Muscle layer of duodenum (tissue), 2 donors: ENCODE results near the gene HAPLN2.

Source experiments
- H3K27ac ChIP-seq: one replicate; pipeline ENCODE4 v1.7.0; 2013; ENCODE audit warnings: mild to moderate bottlenecking, low read length
- H3K27me3 ChIP-seq: one replicate; pipeline ENCODE4 v1.7.0; 2013; ENCODE audit warnings: low read depth, mild to moderate bottlenecking, control low read depth, low read length
- H3K36me3 ChIP-seq, 2 donors: one replicate each; pipeline ENCODE4 v1.7.0; 2013; ENCODE audit warnings: low read length in 2 of 2, control low read depth in 1 of 2, mild to moderate bottlenecking in 1 of 2; ENCODE audit not compliant: insufficient read depth in 2 of 2, control insufficient read depth in 1 of 2
- H3K4me1 ChIP-seq, 2 donors: one replicate each; pipeline ENCODE4 v1.7.0; 2013; ENCODE audit warnings: low read length in 2 of 2, mild to moderate bottlenecking in 2 of 2, control low read depth in 1 of 2, moderate library complexity in 1 of 2; ENCODE audit not compliant: insufficient read depth in 2 of 2, control insufficient read depth in 1 of 2
- H3K4me3 ChIP-seq, 2 donors: one replicate each; pipeline ENCODE4 v1.7.0; 2013; ENCODE audit warnings: low read length in 2 of 2, low read depth in 1 of 2, mild to moderate bottlenecking in 1 of 2
- H3K9me3 ChIP-seq, 2 donors: one replicate each; pipeline ENCODE4 v1.7.0; 2013; ENCODE audit warnings: low read length in 2 of 2, control low read depth in 1 of 2, mild to moderate bottlenecking in 1 of 2; ENCODE audit not compliant: control insufficient read depth in 1 of 2
- donor health status: healthy.

Gene HAPLN2

GRCh38 chr1:156592910-156593660 lies 26.1 kb upstream of the HAPLN2 start:
- peak overlapping the region in 1 of 2 donors; percentile 74 for H3K4me3 ChIP-seq
- no peaks in the 10 kb centered on the region for H3K9me3 ChIP-seq
- H3K27ac ChIP-seq: no peak overlapping the region
- H3K4me1 ChIP-seq: peaks cover 8 to 10% of the 10 kb centered on the region in 2 donors
- peaks cover 26 to 52% of the 10 kb centered on the region in 2 donors for H3K36me3 ChIP-seq
- H3K27me3 ChIP-seq: no peaks in the 10 kb centered on the region

GRCh38 chr1:156593661-156593989 lies 25.6 kb upstream of the HAPLN2 start:
- Histone ChIP-seq H3K27ac (no peak overlapping the region), H3K27me3 (no peaks in the 10 kb centered on the region), H3K9me3 (no peaks in the 10 kb centered on the region), H3K4me1 (peaks cover 8 to 10% of the 10 kb centered on the region in 2 donors), H3K4me3 (no peak overlapping the region), H3K36me3 (peaks cover 30 to 56% of the 10 kb centered on the region in 2 donors)

- H3K36me3 ChIP-seq: peaks cover 30 to 56% of the 10 kb centered on the region in 2 donors
- peaks cover 8 to 10% of the 10 kb centered on the region in 2 donors for H3K4me1 ChIP-seq
- no peak overlapping the region for H3K4me3 ChIP-seq
- H3K9me3 ChIP-seq: no peaks in the 10 kb centered on the region
- H3K27me3 ChIP-seq: no peaks in the 10 kb centered on the region
- H3K27ac ChIP-seq: no peak overlapping the region
Measured at GRCh38 chr1:156594190-156594589, 25.0 kb upstream of the HAPLN2 start.

GRCh38 chr1:156595016-156595415 lies 24.2 kb upstream of the HAPLN2 start:
- Histone ChIP-seq H3K9me3 (no peaks in the 10 kb centered on the region), H3K27ac (no peak overlapping the region), H3K27me3 (no peaks in the 10 kb centered on the region), H3K4me3 (no peak overlapping the region), H3K4me1 (peaks cover 8 to 10% of the 10 kb centered on the region in 2 donors), H3K36me3 (peaks cover 30 to 56% of the 10 kb centered on the region in 2 donors)

- Histone ChIP-seq H3K27me3 (no peaks in the 10 kb centered on the region), H3K36me3 (peaks cover 30 to 56% of the 10 kb centered on the region in 2 donors)
Measured at GRCh38 chr1:156596426-156596825, 22.8 kb upstream of the HAPLN2 start.

GRCh38 chr1:156598125-156598524 lies 21.1 kb upstream of the HAPLN2 start:
- peaks cover 4 to 12% of the 10 kb centered on the region in 2 donors for H3K4me1 ChIP-seq
- H3K9me3 ChIP-seq: no peaks in the 10 kb centered on the region
- H3K27me3 ChIP-seq: no peaks in the 10 kb centered on the region
- H3K27ac ChIP-seq: no peak overlapping the region
- peaks cover 30 to 51% of the 10 kb centered on the region in 2 donors for H3K36me3 ChIP-seq
- H3K4me3 ChIP-seq: no peak overlapping the region

More at GRCh38 chr1:156596426-156596825, 22.8 kb upstream of the HAPLN2 start:
- Histone ChIP-seq H3K27ac (no peak overlapping the region), H3K9me3 (no peaks in the 10 kb centered on the region), H3K4me3 (no peak overlapping the region), H3K4me1 (peaks cover 9 to 13% of the 10 kb centered on the region in 2 donors)

- no peak overlapping the region for H3K27ac ChIP-seq
- no peaks in the 10 kb centered on the region for H3K9me3 ChIP-seq
- no peak overlapping the region for H3K4me3 ChIP-seq
- peaks cover 30 to 44% of the 10 kb centered on the region in 2 donors for H3K36me3 ChIP-seq
- no peaks in the 10 kb centered on the region for H3K27me3 ChIP-seq
- H3K4me1 ChIP-seq: peaks cover 4 to 12% of the 10 kb centered on the region in 2 donors
Measured at GRCh38 chr1:156598731-156599432, 20.3 kb upstream of the HAPLN2 start.

- no peak overlapping the region for H3K27ac ChIP-seq
- no peak overlapping the region for H3K4me3 ChIP-seq
- peaks cover 4 to 12% of the 10 kb centered on the region in 2 donors for H3K4me1 ChIP-seq
- H3K27me3 ChIP-seq: no peaks in the 10 kb centered on the region
- H3K9me3 ChIP-seq: no peaks in the 10 kb centered on the region
- H3K36me3 ChIP-seq: peaks cover 24 to 37% of the 10 kb centered on the region in 2 donors
Measured at GRCh38 chr1:156599811-156600210, 19.4 kb upstream of the HAPLN2 start.

GRCh38 chr1:156600733-156601121 lies 18.5 kb upstream of the HAPLN2 start:
- H3K36me3 ChIP-seq: peaks cover 18 to 28% of the 10 kb centered on the region in 2 donors
- no peaks in the 10 kb centered on the region for H3K27me3 ChIP-seq
- peak overlapping the region; percentile 88 for H3K27ac ChIP-seq
- peak overlapping the region; percentile 88 to 99 for H3K4me3 ChIP-seq
- H3K9me3 ChIP-seq: no peaks in the 10 kb centered on the region
- H3K4me1 ChIP-seq: peaks cover 4 to 12% of the 10 kb centered on the region in 2 donors

- peaks cover 18 to 22% of the 10 kb centered on the region in 2 donors for H3K36me3 ChIP-seq
- H3K9me3 ChIP-seq: no peaks in the 10 kb centered on the region
- H3K27me3 ChIP-seq: no peaks in the 10 kb centered on the region
- peak within 1 kb of the TSS; percentile 88 for H3K27ac ChIP-seq
- peaks cover 4 to 12% of the 10 kb centered on the region in 2 donors for H3K4me1 ChIP-seq
- peak within 1 kb of the TSS; percentile 88 to 99 for H3K4me3 ChIP-seq
Measured at GRCh38 chr1:156601122-156601830, 17.9 kb upstream of the HAPLN2 start, which contains the start of gene GPATCH4. Gene GPATCH4, minus strand, starts transcription at chr1:156601479.

GRCh38 chr1:156601892-156602291 lies 17.3 kb upstream of the HAPLN2 start:
- H3K4me3 ChIP-seq: peak overlapping the region; percentile 88 to 99
- H3K9me3 ChIP-seq: no peaks in the 10 kb centered on the region
- peaks cover 16% of the 10 kb centered on the region in 2 donors for H3K36me3 ChIP-seq
- peak overlapping the region; percentile 88 for H3K27ac ChIP-seq
- H3K27me3 ChIP-seq: no peaks in the 10 kb centered on the region
- H3K4me1 ChIP-seq: peaks cover 4 to 12% of the 10 kb centered on the region in 2 donors
